Prostate gland (tissue), 2 donors: ENCODE results near the gene TIMM9.

ENCODE experiments used
- CTCF ChIP-seq, 4 experiments: fragments of 200-600 bp in 2 of 4; fragments of 450-650 bp in 2 of 4; sonication (generic) in 2 of 4; IDR thresholded peaks; 1 replicate in 3 of 4; 2 replicates in 1 of 4; pipeline ENCODE4 v1.5.1; 2016 to 2019; ENCODE audit warnings: antibody characterized with exemption in 4 of 4, mild to moderate bottlenecking in 2 of 4, moderate library complexity in 2 of 4
- POLR2AphosphoS5 ChIP-seq: sonication (generic); formaldehyde crosslinking; IDR thresholded peaks from one replicate; pipeline ENCODE4 v1.6.1; 2017; ENCODE audit warnings: antibody characterized with exemption

GRCh38 chr14:58430156-58430555, 2.8 kb upstream of the TIMM9 start:
- no peak for TF ChIP-seq CTCF (IDR thresholded peaks at IDR 0.05)
- no peak for TF ChIP-seq POLR2AphosphoS5
